ENCODE data around the gene MYH11.
"Not testable (repeated sequence)": the region's sequence is repeated elsewhere in the genome, so short reads cannot be mapped to it uniquely, and the experiment has no call there.

Gene MYH11

DNA sequence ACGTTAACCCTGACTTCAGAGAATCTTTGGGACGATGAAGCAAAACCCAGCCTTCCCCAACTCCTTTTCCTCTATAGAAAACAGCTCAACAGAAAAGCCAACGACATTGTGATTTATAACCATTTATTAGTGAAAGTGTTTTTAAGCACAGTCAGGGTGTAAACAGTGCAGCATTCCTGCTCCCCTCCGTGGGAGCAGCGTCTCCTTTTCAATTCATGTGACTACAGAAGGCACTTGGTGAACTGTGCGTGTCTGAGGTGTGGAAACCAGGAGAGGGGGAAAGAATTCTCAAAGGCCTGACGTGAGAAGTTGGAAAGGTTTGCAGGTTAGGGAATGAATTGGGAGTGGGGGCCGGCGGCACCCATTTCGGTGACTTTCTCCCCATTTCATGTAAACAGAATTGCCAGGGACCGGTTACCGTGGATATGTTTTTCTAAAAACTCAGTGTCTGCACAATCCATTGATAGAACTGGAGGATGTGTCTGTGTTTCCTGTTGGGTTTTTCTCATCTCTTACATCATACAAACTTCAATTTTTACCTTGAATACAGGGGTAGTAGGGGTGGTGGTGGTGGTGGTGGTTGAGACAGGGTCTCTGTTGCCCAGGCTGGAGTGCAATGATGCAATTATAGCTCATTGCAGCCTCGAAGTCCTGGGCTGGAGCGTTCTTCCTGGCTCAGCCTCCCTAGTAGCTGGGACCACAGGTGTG is 153.6 kb downstream of the MYH11 start:
- no peak for DNase-seq

DNA sequence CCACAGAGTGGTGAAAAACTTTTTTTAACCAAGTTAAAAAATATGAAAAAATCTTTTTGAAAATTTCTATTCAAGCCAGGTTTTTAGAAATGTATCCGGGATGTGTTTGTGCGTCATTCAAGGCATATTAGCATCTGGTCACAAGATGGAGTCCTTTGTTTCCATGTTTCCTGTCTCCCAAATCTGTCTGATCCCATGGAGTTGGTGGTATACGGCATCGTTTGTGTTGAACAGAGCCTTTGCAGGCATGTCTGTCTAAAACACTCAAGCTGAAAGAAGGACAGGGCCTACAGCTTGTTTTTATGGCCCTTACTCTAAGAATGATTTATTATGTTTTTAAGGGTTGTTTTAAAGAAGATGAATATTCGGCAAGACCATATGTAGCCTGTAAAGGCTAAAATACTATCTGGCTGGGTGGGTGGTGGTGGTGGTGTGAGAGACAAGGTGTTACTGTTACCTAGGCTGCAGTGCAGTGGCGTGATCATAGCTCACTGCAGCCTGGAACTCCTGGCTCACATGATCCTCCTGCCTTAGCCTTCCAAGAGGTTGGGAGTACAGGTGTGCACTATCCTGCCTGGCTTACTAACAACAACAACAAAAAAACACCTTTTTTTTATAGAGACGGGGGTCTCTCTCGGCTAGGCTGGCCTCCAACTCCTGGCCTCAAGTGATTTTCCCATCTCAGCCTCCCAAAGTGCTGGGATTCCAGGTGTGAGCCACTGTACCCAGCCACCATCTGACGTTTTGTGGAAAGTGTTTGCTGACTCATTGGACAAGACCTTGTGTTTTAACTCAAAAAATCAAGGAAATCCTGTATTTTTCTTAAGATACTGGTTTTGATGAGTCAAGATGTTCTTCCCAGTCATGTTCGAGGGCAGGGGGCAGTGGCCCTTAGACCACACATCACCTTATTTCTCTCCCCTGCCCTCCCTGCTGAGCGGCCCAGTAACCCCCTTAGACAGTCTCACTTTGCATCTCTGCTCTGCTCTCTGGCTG is 154.6 kb downstream of the MYH11 start:
- DNase-seq, result no peak

DNA sequence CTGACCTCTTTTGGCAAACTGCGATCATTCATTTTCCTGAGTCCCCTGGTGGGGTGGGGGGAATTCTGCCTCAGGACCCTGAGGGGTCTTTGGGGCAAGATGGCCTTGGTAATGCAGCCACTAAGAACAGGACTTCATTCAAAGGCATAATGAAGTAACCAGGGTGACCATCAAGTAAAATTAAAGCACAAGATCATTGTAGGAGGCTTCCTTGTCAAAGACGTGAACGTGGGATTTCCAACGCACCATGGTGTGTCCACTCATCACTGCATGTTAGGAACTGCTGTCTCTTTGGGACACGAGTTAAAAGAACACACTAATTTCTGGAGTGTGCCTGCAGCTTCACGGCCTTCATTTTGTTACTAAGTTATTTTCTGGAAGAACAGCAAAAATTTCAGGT is 155.5 kb downstream of the MYH11 start:
- DNase-seq, result no peak

DNA sequence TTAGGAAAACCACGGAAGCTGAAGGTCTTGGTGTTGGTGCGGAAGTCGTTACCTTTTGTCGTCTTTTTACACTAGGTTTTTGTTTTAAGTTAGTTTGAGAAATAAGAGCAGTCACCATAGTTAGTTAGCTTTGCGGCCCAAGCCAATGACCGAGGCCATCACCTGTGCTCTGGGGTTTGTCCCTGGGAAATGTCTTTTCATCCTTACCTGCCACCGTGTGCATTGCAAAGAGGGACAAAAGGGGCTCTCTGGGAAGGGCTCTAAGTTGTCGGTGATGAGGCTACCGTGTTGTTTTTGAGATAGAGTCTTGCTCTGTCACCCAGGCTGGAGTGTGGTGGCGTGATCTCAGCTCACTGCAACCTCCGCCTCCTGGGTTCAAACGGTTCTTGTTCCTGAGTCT is 157.0 kb downstream of the MYH11 start:
- no peak for DNase-seq

DNA sequence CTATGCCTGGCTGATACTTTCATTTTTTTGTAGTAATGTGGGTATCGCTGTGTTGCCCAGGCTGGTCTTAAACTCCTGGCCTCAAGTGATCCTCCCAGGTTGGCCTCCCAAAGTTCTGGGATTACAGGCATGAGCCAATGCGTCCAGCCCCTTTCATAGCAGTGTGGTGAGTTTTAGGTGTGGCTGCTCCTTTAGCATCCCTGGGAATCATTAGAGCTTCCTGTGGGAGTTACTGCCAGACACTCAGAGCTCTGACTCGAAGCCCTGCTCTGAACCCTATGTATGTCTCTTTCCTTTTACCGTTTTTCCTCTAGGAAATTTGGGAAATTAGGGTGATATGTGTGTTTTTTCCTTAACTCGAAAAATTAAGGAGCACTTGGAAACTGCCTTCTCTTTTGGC is 162.3 kb downstream of the MYH11 start:
- no peak for DNase-seq

DNA sequence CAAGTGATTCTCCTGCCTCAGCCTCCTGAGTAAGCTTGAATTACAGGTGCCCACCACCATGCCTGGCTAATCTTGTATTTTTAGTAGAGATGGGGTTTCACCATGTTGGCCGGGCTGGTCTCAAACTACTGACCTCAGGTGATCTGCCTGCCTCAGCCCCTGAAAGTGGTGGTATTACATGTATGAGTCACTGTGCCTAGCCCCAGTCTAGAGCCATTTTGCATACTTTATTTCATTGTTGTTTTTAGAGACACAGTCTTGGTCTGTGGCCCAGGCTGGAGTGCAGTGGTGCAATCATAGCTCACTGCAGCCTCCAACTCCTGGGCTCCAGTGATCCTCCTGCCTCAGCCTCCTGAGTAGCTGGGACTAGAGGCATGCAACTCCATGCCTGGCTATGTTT is 164.3 kb downstream of the MYH11 start:
- DNase-seq, result not testable (repeated sequence)

DNA sequence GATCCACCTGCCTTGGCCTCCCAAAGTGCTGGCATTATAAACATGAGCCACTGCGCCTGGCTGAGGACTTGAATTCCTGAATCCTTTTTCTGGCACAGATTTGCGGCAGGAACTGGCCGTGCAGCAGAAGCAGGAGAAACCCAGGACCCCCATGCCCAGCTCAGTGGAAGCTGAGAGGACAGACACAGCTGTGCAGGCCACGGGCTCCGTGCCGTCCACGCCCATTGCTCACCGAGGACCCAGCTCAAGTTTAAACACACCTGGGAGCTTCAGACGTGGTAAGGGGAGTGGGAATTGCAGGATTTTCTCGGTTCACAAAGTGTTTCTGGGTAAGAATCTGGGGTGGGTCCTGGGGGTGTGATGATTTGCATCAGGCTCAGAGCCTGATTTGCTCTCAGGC is 165.8 kb downstream of the MYH11 start:
- DNase-seq, result no peak

DNA sequence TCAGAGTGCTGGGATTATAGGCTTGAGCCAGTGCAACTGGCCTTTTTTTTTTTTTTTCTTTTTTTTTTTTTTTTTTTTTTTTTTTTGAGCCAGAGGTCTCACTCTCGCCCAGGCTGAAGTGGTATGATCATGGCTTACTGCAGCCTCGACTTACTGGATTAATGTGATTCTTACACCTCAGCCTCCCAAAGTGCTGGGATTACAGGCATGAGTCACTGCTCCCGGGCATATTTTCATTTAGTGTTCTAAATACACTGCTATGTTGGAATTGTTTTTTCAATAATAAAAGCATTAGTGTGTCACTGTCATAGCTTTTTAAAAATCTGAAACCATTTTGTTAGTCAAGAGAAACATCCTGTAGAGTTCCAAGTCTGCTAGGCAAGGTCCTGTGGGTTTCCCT is 166.5 kb downstream of the MYH11 start:
- no peak for DNase-seq

DNA sequence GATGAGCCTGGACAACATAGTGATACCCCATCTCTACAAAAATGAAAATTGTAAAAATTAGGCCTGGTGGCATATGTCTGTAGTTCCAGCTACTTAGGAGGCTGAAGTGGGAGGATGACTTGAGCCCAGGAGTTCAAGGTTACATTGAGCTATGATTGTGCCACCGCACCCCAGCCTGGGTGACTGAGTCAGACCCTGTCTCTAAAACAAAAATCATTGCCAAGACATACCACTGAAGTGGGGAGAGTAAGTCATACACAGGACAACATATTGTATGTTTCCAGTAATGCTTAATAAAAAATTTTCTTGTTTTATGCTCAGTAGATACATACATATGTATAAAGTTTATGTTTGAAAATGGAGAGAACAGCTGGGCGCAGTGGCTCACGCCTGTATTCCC is 167.5 kb downstream of the MYH11 start:
- DNase-seq, result no peak

DNA sequence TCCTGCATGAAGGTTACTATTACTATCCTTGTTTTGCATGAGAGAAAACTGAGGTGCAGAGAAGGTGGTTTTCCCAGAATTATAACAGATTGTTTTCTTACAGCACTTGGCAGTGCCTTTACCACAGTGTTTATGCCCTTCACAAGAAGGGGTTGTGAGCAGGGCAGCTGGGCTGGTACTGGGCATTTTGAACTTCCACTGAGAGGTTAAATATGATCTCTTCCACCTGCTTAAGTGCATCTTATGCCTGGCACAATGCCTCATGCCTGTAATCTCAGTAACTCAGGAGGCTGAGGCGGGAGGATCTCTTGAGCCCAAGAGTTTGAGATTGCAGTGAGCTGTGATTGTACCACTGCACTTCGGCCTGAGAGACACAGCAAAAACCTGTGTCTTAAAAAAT is 170.5 kb downstream of the MYH11 start:
- no peak for DNase-seq

DNA sequence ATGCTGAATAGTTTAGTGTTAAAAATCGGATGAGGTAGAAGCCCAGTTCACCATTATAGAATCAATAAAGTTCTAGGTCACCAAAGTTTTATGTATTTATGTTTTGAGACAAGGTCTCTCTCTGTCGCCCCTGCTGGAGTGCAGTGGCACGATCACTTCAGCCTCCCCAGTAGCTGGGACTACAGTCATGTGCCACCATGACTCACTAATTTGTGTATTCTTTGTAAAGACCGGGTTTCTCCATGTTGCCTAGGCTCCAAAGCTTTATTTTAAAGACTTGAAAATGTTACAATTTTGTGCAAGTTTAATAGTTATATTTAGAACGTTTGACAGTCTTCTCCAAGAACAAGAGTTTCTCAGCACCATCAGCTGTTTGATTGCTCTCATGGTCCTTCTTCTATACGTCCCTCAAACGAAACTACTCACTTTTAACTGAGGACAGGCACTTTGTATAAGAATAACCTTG is 174.7 kb downstream of the MYH11 start:
- DNase-seq, result peak; percentile 23

DNA sequence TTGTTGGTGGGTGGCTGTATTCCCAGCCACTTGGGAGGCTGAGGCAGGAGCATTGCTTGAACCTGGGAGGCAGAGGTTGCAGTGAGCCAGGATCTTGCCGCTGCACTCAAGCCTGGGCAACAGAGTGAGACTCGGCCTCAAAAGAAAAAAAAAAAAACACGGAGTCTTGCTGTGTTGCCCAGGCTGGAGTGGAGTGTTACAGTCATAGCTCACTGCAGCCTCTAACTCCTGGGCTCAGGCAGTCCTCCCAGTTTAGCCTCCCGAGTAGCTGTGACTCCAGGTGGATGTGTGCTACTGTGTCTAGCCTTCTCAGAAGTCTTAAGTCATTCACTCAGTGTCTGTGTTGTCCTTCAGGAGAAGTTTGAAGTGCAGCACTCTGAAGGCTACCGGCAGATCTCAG is 179.4 kb downstream of the MYH11 start:
- no peak for DNase-seq

DNA sequence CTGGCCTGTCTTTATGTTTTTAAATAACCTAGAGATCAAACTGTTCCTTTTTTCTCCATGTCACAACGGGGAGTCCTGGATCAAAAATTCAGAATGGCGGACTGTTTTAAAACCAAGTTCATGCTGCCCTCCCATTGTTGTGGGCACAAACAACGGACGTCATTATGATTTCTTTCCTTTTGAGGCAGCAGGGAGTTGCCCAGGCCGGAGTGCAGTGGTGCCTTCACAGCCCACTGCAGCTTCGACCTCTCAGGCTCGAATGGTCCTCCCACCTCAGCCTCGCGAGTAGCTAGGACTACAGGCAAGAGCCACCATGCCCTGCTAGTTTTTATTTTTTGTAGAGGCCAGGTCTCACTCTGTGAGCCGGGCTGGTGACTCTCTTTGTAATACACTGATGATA is 180.3 kb downstream of the MYH11 start:
- no peak for DNase-seq

DNA sequence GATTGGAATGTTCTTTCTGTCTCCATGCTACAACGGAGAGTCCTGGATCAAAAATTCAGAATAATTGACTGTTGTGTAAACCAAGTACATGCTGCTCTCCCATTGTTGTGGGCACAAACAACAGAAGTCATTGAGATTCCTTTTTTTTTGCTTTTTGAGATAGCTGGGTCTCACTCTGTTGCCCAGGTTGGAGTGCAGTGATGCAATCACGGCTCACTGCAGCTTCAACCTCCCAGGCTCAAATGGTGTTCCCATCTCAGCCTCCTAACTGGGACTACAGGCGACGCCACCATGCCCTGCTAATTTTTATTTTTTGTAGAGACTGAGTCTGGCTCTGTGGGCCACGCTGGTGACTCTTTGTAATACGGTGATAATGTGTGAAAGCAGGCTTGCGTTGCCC is 182.3 kb downstream of the MYH11 start:
- no peak for DNase-seq

DNA sequence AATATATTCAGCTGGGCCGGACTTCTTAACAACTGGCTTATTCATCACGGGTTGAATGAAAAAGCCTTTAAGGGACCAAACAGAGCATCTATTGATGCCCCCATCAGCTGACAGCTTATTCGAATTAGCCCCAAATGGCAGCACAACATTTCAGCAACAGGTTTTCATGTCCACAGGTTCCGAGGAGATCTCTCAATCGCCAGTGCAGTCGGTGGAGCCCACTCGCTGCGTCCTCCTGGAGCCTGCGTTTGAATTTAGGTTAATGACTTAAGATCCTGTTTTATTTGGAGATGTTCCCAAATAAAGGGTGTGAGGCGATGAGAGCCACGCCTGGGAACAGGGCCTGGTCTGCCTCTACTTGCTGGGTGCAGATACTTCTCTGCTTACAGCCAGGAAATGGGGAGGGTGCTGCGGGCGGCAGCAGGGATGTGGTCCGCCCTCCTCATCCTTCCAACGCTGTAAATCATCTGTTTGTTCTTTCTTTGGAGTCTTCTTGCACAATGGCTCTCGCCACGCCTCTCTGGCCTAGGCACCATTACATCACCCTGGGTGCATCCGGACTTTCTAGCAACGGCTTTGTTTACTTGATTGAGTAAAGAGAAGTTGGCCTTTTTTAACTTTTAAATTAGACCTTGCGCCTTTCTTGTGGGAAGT is 184.2 kb downstream of the MYH11 start:
- no peak for DNase-seq

DNA sequence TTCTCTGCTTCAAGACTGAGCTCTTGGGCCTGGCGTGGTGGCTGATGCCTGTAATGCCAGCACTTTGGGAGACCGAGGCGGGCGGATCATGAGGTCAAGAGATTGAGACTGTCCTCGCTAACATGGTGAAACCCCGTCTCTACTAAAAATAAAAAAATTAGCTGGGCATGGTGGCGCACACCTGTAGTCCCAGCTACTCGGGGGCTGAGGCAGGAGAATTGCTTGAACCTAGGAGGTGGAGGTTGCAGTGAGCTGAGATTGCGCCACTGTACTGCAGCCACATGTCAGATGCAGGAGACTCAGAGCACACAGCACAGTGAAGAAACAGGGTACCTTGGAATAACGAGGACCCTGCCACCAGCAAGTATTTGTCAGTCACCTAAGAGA is 184.7 kb downstream of the MYH11 start:
- not testable (repeated sequence) for DNase-seq

DNA sequence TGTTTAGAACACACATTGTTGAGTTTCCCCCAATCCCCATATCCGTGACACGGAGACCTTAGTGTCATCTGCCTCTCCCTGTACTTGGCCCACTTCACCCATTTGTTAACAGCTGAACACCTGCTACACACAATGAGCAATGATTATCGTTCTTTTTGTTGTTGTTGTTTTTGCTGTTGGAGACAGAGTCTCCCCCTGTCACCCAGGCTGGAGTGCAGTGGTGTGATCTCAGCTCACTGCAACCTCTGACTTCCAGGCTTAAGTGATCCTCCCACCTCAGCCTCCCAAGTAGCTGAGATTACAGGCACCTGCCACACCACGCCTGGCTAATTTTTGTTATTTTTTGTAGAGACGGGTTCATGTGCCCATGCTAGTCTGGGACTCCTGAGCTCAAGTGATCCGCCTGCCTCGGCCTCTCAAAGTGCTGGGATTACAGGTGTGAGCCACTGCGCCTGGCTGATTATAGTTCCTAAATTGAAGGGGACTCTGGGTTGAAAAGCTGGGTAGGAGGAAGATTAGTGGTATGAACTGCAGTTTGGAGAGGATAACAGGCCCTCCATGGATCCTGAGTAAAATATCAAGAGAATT is 185.2 kb downstream of the MYH11 start:
- no peak for DNase-seq

DNA sequence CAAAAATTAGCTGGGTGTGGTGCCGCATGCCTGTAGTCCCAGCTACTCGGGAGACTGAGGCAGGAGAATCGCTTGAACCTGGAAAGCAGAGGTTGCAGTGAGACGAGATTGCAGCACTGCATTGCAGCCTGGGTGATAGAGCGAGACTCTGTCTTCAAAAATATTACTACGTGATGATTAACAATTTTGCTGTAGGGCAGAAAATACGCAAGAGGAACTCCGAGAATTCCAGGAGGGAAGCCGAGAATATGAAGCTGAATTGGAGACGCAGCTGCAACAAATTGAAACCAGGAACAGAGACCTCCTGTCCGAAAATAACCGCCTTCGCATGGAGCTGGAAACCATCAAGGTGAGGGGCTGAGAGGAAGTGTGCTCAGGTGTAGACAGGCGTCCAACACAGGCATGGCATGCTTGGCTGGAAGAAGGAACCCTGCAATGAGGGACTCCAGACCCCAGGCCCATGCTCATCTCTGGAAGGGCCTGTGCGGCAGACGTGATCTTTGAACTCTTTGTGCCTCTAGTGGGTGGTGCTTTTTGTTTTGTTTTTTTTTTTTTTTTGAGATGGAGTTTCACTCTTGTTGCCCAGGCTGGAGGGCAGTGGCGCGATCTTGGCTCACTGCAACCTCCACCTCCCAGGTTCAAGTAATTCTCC is 189.6 kb downstream of the MYH11 start:
- DNase-seq, result no peak

DNA sequence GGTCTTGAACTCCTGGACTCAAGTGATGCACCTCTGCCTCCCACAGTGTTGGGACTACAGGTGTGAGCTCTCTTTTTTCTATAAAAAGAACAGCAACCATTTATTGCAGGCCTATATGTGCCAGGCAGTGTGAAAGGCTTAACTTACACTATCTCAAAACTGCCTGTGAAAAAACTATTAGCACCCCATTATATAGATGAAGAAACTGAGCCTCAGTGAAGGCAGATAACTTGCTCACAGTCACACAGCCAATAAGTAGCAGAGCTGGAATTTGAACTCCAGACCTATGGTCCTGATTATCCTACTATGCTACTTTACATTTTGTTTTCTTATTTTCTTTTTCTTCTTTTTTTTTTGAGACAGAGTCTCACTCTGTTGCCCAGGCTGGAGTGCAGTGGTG is 191.7 kb downstream of the MYH11 start:
- no peak for DNase-seq

DNA sequence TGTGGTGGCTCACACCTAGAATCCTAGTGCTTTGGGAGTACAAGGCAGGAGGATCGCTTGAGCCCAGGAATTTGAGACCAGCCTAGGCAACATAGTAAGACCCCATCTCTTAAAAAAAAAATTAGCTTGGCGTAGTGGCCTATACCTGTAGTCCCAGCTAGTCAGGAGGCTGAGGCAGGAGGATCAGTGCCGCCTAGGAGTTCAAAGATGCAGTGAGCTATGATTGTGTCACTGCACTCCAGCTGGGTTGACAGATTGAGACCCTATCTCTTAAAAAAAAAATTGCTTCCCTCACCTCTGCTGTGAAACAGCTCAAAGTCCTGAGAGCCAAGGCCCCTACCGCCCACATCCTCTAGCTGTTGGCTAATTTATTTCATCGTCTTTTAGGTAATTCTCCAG is 196.6 kb downstream of the MYH11 start:
- DNase-seq, result no peak

DNA sequence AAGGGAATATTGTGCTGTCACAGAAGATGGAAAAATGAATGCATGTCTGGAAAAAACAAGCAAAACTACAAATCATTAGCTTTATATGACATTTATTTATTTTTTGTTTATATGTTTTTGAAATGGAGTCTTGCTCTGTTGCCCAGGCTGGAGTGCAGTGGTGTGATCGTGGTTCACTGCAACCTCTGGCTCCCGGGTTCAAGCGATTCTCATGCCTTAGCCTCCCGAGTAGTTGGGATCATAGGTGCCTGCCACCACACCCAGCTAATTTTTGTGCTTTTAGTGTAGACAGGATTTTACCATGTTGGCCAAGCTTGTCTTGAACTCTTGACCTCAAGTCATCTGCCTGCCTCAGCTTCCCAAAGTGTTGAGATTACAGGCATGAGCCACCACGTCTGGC is 198.3 kb downstream of the MYH11 start:
- no peak for DNase-seq

DNA sequence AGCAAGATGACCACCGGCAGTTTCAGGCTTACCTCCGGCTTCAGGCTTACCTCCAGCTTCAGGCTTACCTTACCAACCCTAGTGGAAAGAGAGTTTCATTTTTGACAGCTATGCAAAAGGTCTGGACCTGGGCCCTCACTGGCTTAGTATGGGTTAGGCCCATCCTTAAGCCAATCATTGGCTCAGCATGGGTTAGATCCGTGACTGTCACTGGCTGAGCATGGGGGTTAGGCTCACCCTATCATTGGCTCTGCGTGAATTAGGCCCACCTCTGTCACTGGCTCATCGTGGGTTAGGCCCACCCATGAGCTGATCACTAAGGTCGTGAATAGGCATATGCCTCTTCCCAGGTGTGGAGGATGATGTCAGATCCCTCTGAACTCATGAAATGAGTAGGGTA is 198.7 kb downstream of the MYH11 start:
- peak; percentile 42 for DNase-seq

DNA sequence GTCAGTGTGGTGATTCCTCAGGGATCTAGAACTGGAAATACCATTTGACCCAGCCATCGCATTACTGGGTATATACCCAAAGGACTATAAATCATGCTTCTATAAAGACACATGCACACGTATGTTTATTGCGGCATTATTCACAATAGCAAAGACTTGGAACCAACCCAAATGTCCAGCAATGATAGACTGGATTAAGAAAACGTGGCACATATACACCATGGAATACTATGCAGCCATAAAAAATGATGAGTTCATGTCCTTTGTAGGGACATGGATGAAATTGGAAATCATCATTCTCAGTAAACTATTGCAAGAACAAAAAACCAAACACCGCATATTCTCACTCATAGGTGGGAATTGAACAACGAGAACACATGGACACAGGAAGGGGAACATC is 201.3 kb downstream of the MYH11 start:
- DNase-seq, result not testable (repeated sequence)

Data from NCI-H82 (cell line).